HCT116 (cell line): Measurements from ENCODE around the gene MYO1G. TPM values are rescaled to one million over a fixed set of nuclear protein-coding genes. Genes with fewer than 3 reads are reported as not detected.

Experiments used
- ATAC-seq: fragments of 200-7000 bp; cut with Tn5 transposase; 2 replicates; pipeline ENCODE4 v1.9.1; 2020; ENCODE audit warnings: mild to moderate bottlenecking, moderate library complexity
- BruUV-seq: library from RNA; stranded (reverse); fragments of 400-500 nt; replicated peaks from 2 replicates; lab custom pipeline; 2021; lab: Mats Ljungman, UMichigan
- CTCF ChIA-PET: fragments of 300-600 bp; sonication (Branson Sonifier 250); formaldehyde crosslinking; loops from one replicate; lab custom pipeline; 2021; ENCODE audit warnings: antibody characterized with exemption; lab: Charles Lee
- POLR2A ChIA-PET: fragments of 300-600, 350-600 bp; sonication (Branson Sonifier 250); formaldehyde crosslinking; loops from one replicate; lab custom pipeline; 2021; ENCODE audit warnings: antibody characterized with exemption; lab: Charles Lee
- RAD21 ChIA-PET, 2 experiments: fragments of 300-600 bp; sonication (Branson Sonifier 250); formaldehyde crosslinking; loops; one replicate each; lab custom pipeline; 2023; ENCODE audit warnings: low total read pairs in 2 of 2; ENCODE audit not compliant: uncharacterized antibody in 2 of 2, unreplicated experiment in 2 of 2, low non-redundant PET in 1 of 2; lab: Charles Lee
- DNase-seq: peaks from one replicate; pipeline ENCODE4 v3.0.0-alpha.2; 2010; ENCODE audit warnings: low read depth, low spot score
- H2AFZ ChIP-seq: fragments of 200-600 bp; shearing (Covaris generic), sonication (generic); 2 replicates; pipeline ENCODE4 v1.6.1; 2017; ENCODE audit warnings: low read depth, mixed run types, mixed read lengths, antibody characterized with exemption, low read length; ENCODE audit not compliant: poor library complexity, severe bottlenecking
- H3K27ac ChIP-seq: 2 replicates; pipeline ENCODE4 v1.5.1; 2012; ENCODE audit warnings: low read depth, low read length
- H3K27me3 ChIP-seq: fragments of 200-600 bp; sonication (generic); 2 replicates; pipeline ENCODE4 v1.6.1; 2016; ENCODE audit warnings: mixed run types, low read length, mixed read lengths; ENCODE audit not compliant: insufficient read depth
- H3K36me3 ChIP-seq, 2 experiments: fragments of 200-500 bp in 1 of 2; fragments of 200-600 bp in 1 of 2; sonication (Bioruptor generic) in 1 of 2; sonication (generic) in 1 of 2; 2 replicates each; pipeline versions ENCODE4 v1.5.1 to v1.6.1; 2014 to 2016; ENCODE audit warnings: low read length in 2 of 2, inconsistent platforms in 1 of 2, mixed read lengths in 1 of 2, mixed run types in 1 of 2; ENCODE audit not compliant: insufficient read depth in 2 of 2, control insufficient read depth in 1 of 2
- H3K4me1 ChIP-seq, 2 experiments: fragments of 200-600 bp in 1 of 2; sonication (generic) in 1 of 2; 2 replicates each; pipeline versions ENCODE4 v1.5.1 to v1.6.1; 2012 to 2017; ENCODE audit warnings: low read length in 2 of 2, inconsistent platforms in 1 of 2, mild to moderate bottlenecking in 1 of 2, mixed read lengths in 1 of 2, mixed run types in 1 of 2, moderate library complexity in 1 of 2; ENCODE audit not compliant: insufficient read depth in 2 of 2, control insufficient read depth in 1 of 2
- H3K4me2 ChIP-seq: fragments of 200-600 bp; sonication (generic); 2 replicates; pipeline ENCODE4 v1.6.1; 2017; ENCODE audit warnings: mixed run types, low read length, mixed read lengths
- H3K4me3 ChIP-seq, 2 experiments: fragments of 200-600 bp in 1 of 2; sonication (generic) in 1 of 2; replicated peaks in 1 of 2; 2 replicates each; pipeline ENCODE4 v1.5.1; 2011 to 2016; ENCODE audit warnings: low read length in 2 of 2, control low read depth in 1 of 2, low read depth in 1 of 2, mild to moderate bottlenecking in 1 of 2, mixed read lengths in 1 of 2, mixed run types in 1 of 2
- H3K79me2 ChIP-seq: fragments of 200-600 bp; sonication (generic); 2 replicates; pipeline ENCODE4 v1.6.1; 2017; ENCODE audit warnings: mild to moderate bottlenecking, mixed run types, low read length, moderate library complexity, mixed read lengths; ENCODE audit not compliant: insufficient read depth
- H3K9ac ChIP-seq: fragments of 200-600 bp; sonication (generic); 2 replicates; pipeline ENCODE4 v1.6.1; 2016; ENCODE audit warnings: low read length, mixed read lengths
- H3K9me2 ChIP-seq: fragments of 200-600 bp; sonication (generic), shearing (Covaris generic); 2 replicates; pipeline ENCODE4 v1.6.1; 2017; ENCODE audit warnings: mixed run types, mild to moderate bottlenecking, moderate library complexity; ENCODE audit not compliant: insufficient read depth
- H3K9me3 ChIP-seq, 2 experiments: fragments of 200-500 bp in 1 of 2; fragments of 200-600 bp in 1 of 2; sonication (Bioruptor generic) in 1 of 2; sonication (generic) in 1 of 2; 2 replicates each; pipeline ENCODE4 v1.6.1; 2014 to 2017; ENCODE audit warnings: low read length in 2 of 2, mixed read lengths in 2 of 2, inconsistent platforms in 1 of 2, low read depth in 1 of 2, mild to moderate bottlenecking in 1 of 2, mixed run types in 1 of 2, moderate library complexity in 1 of 2; ENCODE audit not compliant: control insufficient read depth in 1 of 2, insufficient read depth in 1 of 2
- H4K20me1 ChIP-seq: fragments of 200-600 bp; sonication (generic), shearing (Covaris generic); 2 replicates; pipeline ENCODE4 v1.6.1; 2017; ENCODE audit warnings: mixed run types, mild to moderate bottlenecking, moderate library complexity; ENCODE audit not compliant: insufficient read depth
- CBX3 ChIP-seq: IDR thresholded peaks from 2 replicates; pipeline ENCODE4 v1.6.1; 2012; ENCODE audit warnings: low read depth
- CEBPB ChIP-seq: IDR thresholded peaks from 2 replicates; pipeline ENCODE4 v1.6.1; 2012; ENCODE audit warnings: low read depth
- EGR1 ChIP-seq: IDR thresholded peaks from 2 replicates; pipeline ENCODE4 v1.6.1; 2012; ENCODE audit warnings: low read depth
- ELF1 ChIP-seq: IDR thresholded peaks from 2 replicates; pipeline ENCODE4 v1.6.1; 2012; ENCODE audit warnings: low read depth, borderline replicate concordance
- EZH2 ChIP-seq: fragments of 200-600 bp; sonication (generic); IDR thresholded peaks from 2 replicates; pipeline ENCODE4 v1.6.1; 2017; ENCODE audit warnings: antibody characterized with exemption, mixed run types
- FOSL1 ChIP-seq: IDR thresholded peaks from 2 replicates; pipeline ENCODE4 v1.6.1; 2012; ENCODE audit warnings: low read depth
- JUND ChIP-seq: IDR thresholded peaks from 2 replicates; pipeline ENCODE4 v1.6.1; 2012
- POLR2AphosphoS5 ChIP-seq: IDR thresholded peaks from 2 replicates; pipeline ENCODE4 v1.6.1; 2011; ENCODE audit warnings: mild to moderate bottlenecking, low read depth, low read length, moderate library complexity
- RAD21 ChIP-seq: IDR thresholded peaks from 2 replicates; pipeline ENCODE4 v1.6.1; 2012; ENCODE audit warnings: low read depth, mild to moderate bottlenecking
- SIN3A ChIP-seq: IDR thresholded peaks from 2 replicates; pipeline ENCODE4 v1.6.1; 2012; ENCODE audit warnings: low read depth
- SP1 ChIP-seq: IDR thresholded peaks from 2 replicates; pipeline ENCODE4 v1.6.1; 2012; ENCODE audit warnings: low read depth
- SRF ChIP-seq: IDR thresholded peaks from 2 replicates; pipeline ENCODE4 v1.6.1; 2012; ENCODE audit warnings: low read depth
- TCF7L2 ChIP-seq: IDR thresholded peaks from 2 replicates; pipeline ENCODE4 v1.7.0; 2011; ENCODE audit warnings: borderline replicate concordance, inconsistent platforms; ENCODE audit not compliant: insufficient read depth, insufficient read length; ENCODE audit errors: extremely low read depth
- YY1 ChIP-seq: IDR thresholded peaks from 2 replicates; pipeline ENCODE4 v1.6.1; 2011; ENCODE audit warnings: low read length, low read depth, moderate library complexity, mild to moderate bottlenecking; ENCODE audit not compliant: insufficient replicate concordance; ENCODE audit errors: extremely low read depth
- ZBTB33 ChIP-seq: IDR thresholded peaks from 2 replicates; pipeline ENCODE4 v1.6.1; 2011; ENCODE audit warnings: mild to moderate bottlenecking, low read length, moderate library complexity; ENCODE audit not compliant: insufficient replicate concordance; ENCODE audit errors: extremely low read depth
- ZFX ChIP-seq: fragments of 450-650 bp; IDR thresholded peaks from 2 replicates; pipeline ENCODE4 v1.6.1; 2017
- ZNF274 ChIP-seq: fragments of 200-500 bp; sonication (Bioruptor generic); IDR thresholded peaks from 2 replicates; pipeline ENCODE4 v1.6.1; 2014; ENCODE audit warnings: mild to moderate bottlenecking, low read depth, low read length, inconsistent platforms
- intact Hi-C: fragments of 100-400 bp; cut with micrococcal nuclease; formaldehyde crosslinking; loops from 2 replicates; pipeline ENCODE4 v1.10.0; 2022
- total RNA-seq: library from RNA; stranded (reverse); gene quantifications from one replicate; pipeline ENCODE4 v1.2.1, GENCODE V29; 2021; ENCODE audit not compliant: unreplicated experiment
- TF ChIP-seq, protein P1 (sequence below): IDR thresholded peaks from 2 replicates; pipeline ENCODE4 v1.6.1; 2012
- TF ChIP-seq, protein P2 (sequence below), 3 experiments: fragments of 200-600 bp in 1 of 3; sonication (generic) in 1 of 3; IDR thresholded peaks in 2 of 3; conservative IDR thresholded peaks in 1 of 3; 2 replicates each; pipeline ENCODE4 v1.5.1; 2012 to 2017; ENCODE audit warnings: low read depth in 2 of 3, low read length in 2 of 3, antibody characterized with exemption in 1 of 3, borderline replicate concordance in 1 of 3, control low read depth in 1 of 3, mild to moderate bottlenecking in 1 of 3, mixed read lengths in 1 of 3, mixed run types in 1 of 3, moderate library complexity in 1 of 3; ENCODE audit not compliant: insufficient read depth in 1 of 3
- TF ChIP-seq, protein P3 (sequence below): IDR thresholded peaks from 2 replicates; pipeline ENCODE4 v1.6.1; 2012

Gene MYO1G
- total RNA-seq, 1 experiment from 2014 or later = 0.74 TPM

DNA sequence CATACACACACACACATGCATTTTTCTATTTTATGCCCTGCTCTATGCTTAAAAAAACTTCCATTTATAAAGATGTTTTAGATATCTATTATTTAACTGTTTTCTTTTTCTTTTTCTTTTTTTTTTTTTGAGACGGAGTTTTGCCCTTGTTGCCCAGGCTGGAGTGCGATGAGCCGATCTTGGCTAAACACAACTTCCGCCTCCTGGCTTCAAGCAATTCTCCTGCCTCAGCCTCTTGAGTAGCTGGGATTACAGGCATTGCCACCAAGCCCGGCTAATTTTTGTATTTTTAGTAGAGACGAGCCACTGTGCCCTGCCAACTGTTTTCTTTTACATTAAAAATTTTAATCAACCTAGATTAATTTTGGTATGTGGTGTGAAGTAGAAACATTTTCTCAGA lies 47.9 kb downstream of the MYO1G start:
- TF ChIP-seq CBX3 (no peak), EGR1 (no peak), SP1 (no peak), SRF (no peak), CEBPB (no peak), POLR2AphosphoS5 (no peak), EZH2 (no peak), SIN3A (no peak), JUND (no peak), ELF1 (no peak), RAD21 (no peak), YY1 (no peak), ZNF274 (no peak), FOSL1 (no peak), TCF7L2 (no peak), ZFX (no peak), ZBTB33 (no peak)
- TF ChIP-seq, protein P1, sequence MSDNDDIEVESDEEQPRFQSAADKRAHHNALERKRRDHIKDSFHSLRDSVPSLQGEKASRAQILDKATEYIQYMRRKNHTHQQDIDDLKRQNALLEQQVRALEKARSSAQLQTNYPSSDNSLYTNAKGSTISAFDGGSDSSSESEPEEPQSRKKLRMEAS = no peak
- TF ChIP-seq, protein P2, sequence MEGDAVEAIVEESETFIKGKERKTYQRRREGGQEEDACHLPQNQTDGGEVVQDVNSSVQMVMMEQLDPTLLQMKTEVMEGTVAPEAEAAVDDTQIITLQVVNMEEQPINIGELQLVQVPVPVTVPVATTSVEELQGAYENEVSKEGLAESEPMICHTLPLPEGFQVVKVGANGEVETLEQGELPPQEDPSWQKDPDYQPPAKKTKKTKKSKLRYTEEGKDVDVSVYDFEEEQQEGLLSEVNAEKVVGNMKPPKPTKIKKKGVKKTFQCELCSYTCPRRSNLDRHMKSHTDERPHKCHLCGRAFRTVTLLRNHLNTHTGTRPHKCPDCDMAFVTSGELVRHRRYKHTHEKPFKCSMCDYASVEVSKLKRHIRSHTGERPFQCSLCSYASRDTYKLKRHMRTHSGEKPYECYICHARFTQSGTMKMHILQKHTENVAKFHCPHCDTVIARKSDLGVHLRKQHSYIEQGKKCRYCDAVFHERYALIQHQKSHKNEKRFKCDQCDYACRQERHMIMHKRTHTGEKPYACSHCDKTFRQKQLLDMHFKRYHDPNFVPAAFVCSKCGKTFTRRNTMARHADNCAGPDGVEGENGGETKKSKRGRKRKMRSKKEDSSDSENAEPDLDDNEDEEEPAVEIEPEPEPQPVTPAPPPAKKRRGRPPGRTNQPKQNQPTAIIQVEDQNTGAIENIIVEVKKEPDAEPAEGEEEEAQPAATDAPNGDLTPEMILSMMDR (IDR thresholded peaks at IDR 0.05 in 2 of 3, conservative IDR thresholded peaks at IDR 0.05 in 1 of 3; ENCODE audit: borderline replicate concordance in 1 of 3, insufficient read depth in 1 of 3, low read depth in 2 of 3, low read length in 2 of 3) = no peak
- TF ChIP-seq, protein P3, sequence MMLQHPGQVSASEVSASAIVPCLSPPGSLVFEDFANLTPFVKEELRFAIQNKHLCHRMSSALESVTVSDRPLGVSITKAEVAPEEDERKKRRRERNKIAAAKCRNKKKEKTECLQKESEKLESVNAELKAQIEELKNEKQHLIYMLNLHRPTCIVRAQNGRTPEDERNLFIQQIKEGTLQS = no peak
- RAD21 ChIA-PET = no interaction called here

More for the DNA sequence above, 47.9 kb downstream of the MYO1G start:
- H3K4me2 ChIP-seq = no peak overlapping the region
- H4K20me1 ChIP-seq = no peaks in the 10 kb centered on the region
- BruUV-seq = no TSS peak
- intact Hi-C loops = no loop called here
- no peak overlapping the region for H3K9ac ChIP-seq
- no peaks in the 10 kb centered on the region for H3K9me2 ChIP-seq
- H3K4me3 ChIP-seq = no peak overlapping the region
- ChIA-PET POLR2A (no interaction called here), CTCF (no interaction called here)
- H2AFZ ChIP-seq = no peak overlapping the region
- ATAC-seq (no peak), DNase-seq (no peak)
- H3K36me3 ChIP-seq = no peaks in the 10 kb centered on the region
- no peaks in the 10 kb centered on the region for H3K4me1 ChIP-seq
- no peaks in the 10 kb centered on the region for H3K27me3 ChIP-seq
- no peaks in the 10 kb centered on the region for H3K9me3 ChIP-seq
- no peaks in the 10 kb centered on the region for H3K79me2 ChIP-seq
- no peak overlapping the region for H3K27ac ChIP-seq
